Astrocyte of the cerebellum (primary cell): ENCODE results near the gene TTC8.
"Not testable (repeated sequence)": the region's sequence is repeated elsewhere in the genome, so short reads cannot be mapped to it uniquely, and the experiment has no call there.

Experiments
- DNase-seq: peaks from one replicate; pipeline ENCODE4 v3.0.0-alpha.2; 2011; ENCODE audit warnings: low read depth
- H3K4me3 ChIP-seq: 2 replicates; pipeline ENCODE4 v1.5.1; 2011; ENCODE audit warnings: mild to moderate bottlenecking, low read depth, low read length, moderate library complexity
- CTCF ChIP-seq: IDR thresholded peaks from 2 replicates; pipeline ENCODE4 v1.5.1; 2012; ENCODE audit warnings: low read length, low read depth, moderate library complexity, mild to moderate bottlenecking; ENCODE audit errors: missing control alignments
- in situ Hi-C: cut with HindIII; loops from 2 replicates; pipeline ENCODE4 v1.10.0; 2017; ENCODE audit warnings: low sequenced_read_pairs

The TTC8 gene

GRCh38 chr14:88824314-88825077 lies at the start of gene TTC8:
TSS of gene TTC8 (plus strand) at chr14:88824651. CDS start at chr14:88824708, 57 bp downstream.
- H3K4me3 ChIP-seq = peak within 1 kb of the TSS; percentile 80
- DNase-seq = peak; percentile 74
- in situ Hi-C loops = no loop called here
- TF ChIP-seq CTCF = no peak

GRCh38 chr14:88775532-88775931 lies 48.9 kb upstream of the TTC8 start:
- no peak overlapping the region for H3K4me3 ChIP-seq
- in situ Hi-C loops = no loop called here
- DNase-seq = no peak
- no peak for TF ChIP-seq CTCF

GRCh38 chr14:88785911-88786310 lies 38.5 kb upstream of the TTC8 start:
- in situ Hi-C loops = no loop called here
- TF ChIP-seq CTCF = no peak
- no peak for DNase-seq
- H3K4me3 ChIP-seq = no peak overlapping the region

GRCh38 chr14:88786715-88787114 lies 37.7 kb upstream of the TTC8 start:
- in situ Hi-C loops = no loop called here
- TF ChIP-seq CTCF = no peak
- no peak overlapping the region for H3K4me3 ChIP-seq
- no peak for DNase-seq

- DNase-seq, in situ Hi-C loops, H3K4me3 ChIP-seq: not testable (repeated sequence)
Observed at GRCh38 chr14:88789573-88789972, 34.9 kb upstream of the TTC8 start.

GRCh38 chr14:88790501-88791251 lies 33.8 kb upstream of the TTC8 start:
- no peak for DNase-seq
- no peak for TF ChIP-seq CTCF
- in situ Hi-C loops = no loop called here
- H3K4me3 ChIP-seq = no peak overlapping the region

- DNase-seq = no peak
- no peak for TF ChIP-seq CTCF
- in situ Hi-C loops = no loop called here
- H3K4me3 ChIP-seq = no peak overlapping the region
Observed at GRCh38 chr14:88791252-88791621, 33.2 kb upstream of the TTC8 start.
